Right cardiac atrium (tissue), 5 donors: ENCODE measurements around the gene OR6X1. TPM values are rescaled to one million over a fixed set of nuclear protein-coding genes. Genes with fewer than 3 reads are reported as not detected.

ENCODE experiments used
- ATAC-seq, 2 donors: fragments of 200-7000 bp; cut with Tn5 transposase; one replicate each; pipeline versions ENCODE4 v1.8.0 to v1.9.1; 2020; ENCODE audit warnings: moderate library complexity in 2 of 2, mild to moderate bottlenecking in 1 of 2
- DNase-seq, 3 donors: peaks; one replicate each; pipeline ENCODE4 v3.0.0-alpha.2; 2020
- H3K27ac ChIP-seq: one replicate; pipeline ENCODE4 v1.5.1; 2013; ENCODE audit warnings: mild to moderate bottlenecking, low read length, control low read depth, moderate library complexity
- H3K27me3 ChIP-seq: one replicate; pipeline ENCODE4 v1.6.1; 2013; ENCODE audit not compliant: control insufficient read depth, insufficient read depth
- H3K4me1 ChIP-seq: one replicate; pipeline ENCODE4 v1.6.1; 2013; ENCODE audit warnings: low read length; ENCODE audit not compliant: control insufficient read depth, insufficient read depth
- H3K4me3 ChIP-seq: one replicate; pipeline ENCODE4 v1.5.1; 2013; ENCODE audit warnings: low read length, control low read depth
- H3K9me3 ChIP-seq: one replicate; pipeline ENCODE4 v1.6.1; 2013; ENCODE audit warnings: low read length; ENCODE audit not compliant: control insufficient read depth
- WGBS: extraction: QIAGEN DNeasy Blood & Tissue Kit; methylation state at CpG from one replicate; pipeline ENCODE4 v1.1.7; 2013; 5-methylcytosine and 5-hydroxymethylcytosine counted together
- intact Hi-C, 4 donors: fragments of 100-400 bp; cut with DNase I; formaldehyde crosslinking; loops; one replicate each; pipeline versions ENCODE4 v1.11.0 to v1.14.0; 2022 to 2023
- polyA plus RNA-seq: library from polyadenylated mRNA; stranded (reverse); fragments of 200-250 nt; gene quantifications from one replicate; pipeline ENCODE4 v1.2.3, GENCODE V29; 2013
- total RNA-seq, 4 donors: library from RNA; stranded (reverse); fragmentation: NEBNext Ultra II Directional; extraction: Animal tissue kit (Norgen Biotek cat#: 25700); gene quantifications; one replicate each; pipeline ENCODE4 v1.2.1, GENCODE V29; 2021
- donor health status: healthy with polysubstance abuse.
- donor health status: DM: no; HTN: yes; CAD: no.
- donor health status: DM: no; HTN: no; CAD: no.
- donor health status: DM: no; HTN: yes; CAD: no; lungs with severe emphysema.
- donor health status: DM: yes; HTN: yes; CAD: no.

The OR6X1 gene
- total and polyA plus RNA-seq, 5 donors, result not detected

- no peak for ATAC-seq
- Histone ChIP-seq H3K27ac (no peak overlapping the region), H3K4me3 (no peak overlapping the region), H3K27me3 (no peaks in the 10 kb centered on the region), H3K9me3 (no peaks in the 10 kb centered on the region), H3K4me1 (no peaks in the 10 kb centered on the region)
- no peak for DNase-seq
- WGBS, result 47% methylated on average over 4 of the region's 4 CpGs
- intact Hi-C loops, result no loop called here
These were observed 21.6 kb upstream of the OR6X1 start for GRCh38 chr11:123775715-123776549.

- WGBS, result 73% methylated on average over 1 of the region's 1 CpG
- intact Hi-C loops, result no loop called here
- Histone ChIP-seq H3K4me3 (no peak overlapping the region), H3K27me3 (no peaks in the 10 kb centered on the region), H3K27ac (no peak overlapping the region), H3K9me3 (no peaks in the 10 kb centered on the region), H3K4me1 (no peaks in the 10 kb centered on the region)
- no peak for DNase-seq
- no peak for ATAC-seq
These were observed 21.0 kb upstream of the OR6X1 start for GRCh38 chr11:123775289-123775688.

DNA sequence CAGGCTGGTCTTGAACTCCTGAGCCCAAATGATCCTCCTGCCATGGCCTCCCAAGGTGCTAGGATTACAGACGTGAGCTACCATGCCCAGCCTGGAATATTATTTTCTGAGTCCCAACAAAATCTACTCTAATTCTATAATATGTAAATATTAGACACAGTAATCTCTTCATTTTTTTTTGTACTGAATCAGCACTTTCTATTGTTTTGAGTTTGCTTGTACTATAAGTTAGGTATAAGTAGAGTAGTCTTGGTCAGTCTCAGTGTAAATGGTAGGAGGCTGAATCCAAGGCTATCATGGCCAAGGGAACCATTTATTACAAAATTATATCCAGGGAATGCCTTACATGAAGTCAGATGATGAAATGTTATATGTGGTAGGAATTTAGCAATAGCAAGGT is 19.6 kb upstream of the OR6X1 start:
- no peak for ATAC-seq
- Histone ChIP-seq H3K4me1 (no peaks in the 10 kb centered on the region), H3K27me3 (no peaks in the 10 kb centered on the region), H3K27ac (no peak overlapping the region), H3K9me3 (no peaks in the 10 kb centered on the region), H3K4me3 (no peak overlapping the region)
- intact Hi-C loops, result no loop called here
- 87% methylated on average over 1 of the region's 1 CpG for WGBS
- DNase-seq, result no peak

DNA sequence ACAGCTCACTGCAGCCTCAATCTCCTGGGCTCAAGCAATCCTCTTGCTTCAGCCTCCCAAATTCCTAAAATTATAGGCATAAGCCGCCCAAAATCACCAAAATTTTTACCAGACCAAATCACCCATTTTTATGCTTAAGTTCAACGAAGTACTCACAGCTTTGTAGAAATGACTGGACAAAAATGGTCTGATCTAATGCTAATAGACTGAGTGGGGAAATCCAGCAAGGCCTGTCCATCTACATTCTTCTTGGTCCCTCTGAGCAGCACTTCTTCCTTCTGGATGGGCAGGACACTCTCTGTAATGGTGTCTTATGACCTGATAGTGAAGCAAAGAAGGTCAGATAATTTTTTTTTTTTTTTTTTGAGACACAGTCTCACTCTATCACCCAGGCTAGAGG is 18.7 kb upstream of the OR6X1 start:
- H3K27me3 ChIP-seq, result no peaks in the 10 kb centered on the region
- H3K4me1 ChIP-seq, result no peaks in the 10 kb centered on the region
- no peak for DNase-seq
- WGBS, result 80% methylated on average over 2 of the region's 2 CpGs
- no peak overlapping the region for H3K27ac ChIP-seq
- ATAC-seq, result no peak
- H3K4me3 ChIP-seq, result no peak overlapping the region
- H3K9me3 ChIP-seq, result no peaks in the 10 kb centered on the region
- intact Hi-C loops, result no loop called here

- Histone ChIP-seq H3K27me3 (no peaks in the 10 kb centered on the region), H3K9me3 (no peaks in the 10 kb centered on the region), H3K4me1 (no peaks in the 10 kb centered on the region), H3K4me3 (no peak overlapping the region), H3K27ac (no peak overlapping the region)
- DNase-seq (no peak), ATAC-seq (no peak)
- 95% methylated on average over 3 of the region's 3 CpGs for WGBS
- intact Hi-C loops, result no loop called here
These were observed 17.3 kb upstream of the OR6X1 start for GRCh38 chr11:123771664-123772063.

DNA sequence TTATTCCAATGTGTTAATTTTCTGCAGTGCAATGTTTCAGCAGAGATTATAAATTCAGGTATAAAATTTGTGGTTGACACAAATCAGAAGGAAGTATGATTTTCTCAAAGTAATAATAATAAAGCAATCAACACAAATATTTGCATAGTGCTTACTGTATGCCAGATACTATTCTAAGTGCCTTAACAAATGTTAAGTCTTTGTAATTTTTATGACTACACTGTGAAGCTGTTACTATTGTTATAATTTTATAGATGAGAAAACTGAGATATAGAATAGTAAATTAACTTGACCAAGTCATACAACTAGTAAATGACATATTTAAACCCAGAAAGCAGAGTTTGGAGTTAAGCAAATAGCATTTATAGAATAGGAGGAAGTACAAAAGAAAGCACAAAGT is 16.4 kb upstream of the OR6X1 start:
- no peak overlapping the region for H3K27ac ChIP-seq
- H3K4me1 ChIP-seq, result no peaks in the 10 kb centered on the region
- H3K27me3 ChIP-seq, result no peaks in the 10 kb centered on the region
- no peak for DNase-seq
- no peak for ATAC-seq
- intact Hi-C loops, result no loop called here
- H3K9me3 ChIP-seq, result no peaks in the 10 kb centered on the region
- no peak overlapping the region for H3K4me3 ChIP-seq

GRCh38 chr11:123765601-123766000 is 11.3 kb upstream of the OR6X1 start:
- no peaks in the 10 kb centered on the region for H3K9me3 ChIP-seq
- DNase-seq (no peak), ATAC-seq (no peak)
- H3K27ac ChIP-seq, result no peak overlapping the region
- H3K27me3 ChIP-seq, result no peaks in the 10 kb centered on the region
- intact Hi-C loops, result no loop called here
- WGBS, result 51% methylated on average over 1 of the region's 1 CpG
- H3K4me3 ChIP-seq, result no peak overlapping the region
- no peaks in the 10 kb centered on the region for H3K4me1 ChIP-seq

- H3K27ac ChIP-seq, result no peak overlapping the region
- H3K27me3 ChIP-seq, result no peaks in the 10 kb centered on the region
- H3K4me3 ChIP-seq, result no peak overlapping the region
- DNase-seq, result no peak
- ATAC-seq, result no peak
- intact Hi-C loops, result no loop called here
- H3K9me3 ChIP-seq, result no peaks in the 10 kb centered on the region
- no peaks in the 10 kb centered on the region for H3K4me1 ChIP-seq
These were observed 8.1 kb upstream of the OR6X1 start for GRCh38 chr11:123762422-123762821.

DNA sequence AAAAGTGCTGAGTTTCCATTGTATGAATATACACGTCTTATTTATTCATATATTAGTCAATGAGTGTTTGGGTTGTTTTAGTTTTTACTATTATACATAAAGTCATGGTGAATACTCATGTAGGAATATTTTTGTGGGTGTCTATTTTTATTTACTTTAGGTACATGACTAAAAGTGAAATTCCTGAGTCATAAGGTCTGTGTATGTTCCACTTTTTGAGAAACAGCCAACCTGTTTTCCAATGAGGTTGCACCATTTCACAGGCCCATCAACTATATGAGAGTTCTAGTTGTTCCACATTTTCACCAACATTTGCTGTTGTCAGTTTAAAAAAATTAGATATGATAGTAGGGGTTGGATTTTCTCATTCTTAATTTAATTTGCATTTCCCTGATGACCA is 6.6 kb upstream of the OR6X1 start:
- Histone ChIP-seq H3K4me3 (no peak overlapping the region), H3K27ac (no peak overlapping the region), H3K4me1 (no peaks in the 10 kb centered on the region), H3K27me3 (no peaks in the 10 kb centered on the region), H3K9me3 (no peaks in the 10 kb centered on the region)
- 79% methylated on average over 1 of the region's 1 CpG for WGBS
- intact Hi-C loops, result no loop called here
- ATAC-seq, result no peak
- DNase-seq, result no peak

DNA sequence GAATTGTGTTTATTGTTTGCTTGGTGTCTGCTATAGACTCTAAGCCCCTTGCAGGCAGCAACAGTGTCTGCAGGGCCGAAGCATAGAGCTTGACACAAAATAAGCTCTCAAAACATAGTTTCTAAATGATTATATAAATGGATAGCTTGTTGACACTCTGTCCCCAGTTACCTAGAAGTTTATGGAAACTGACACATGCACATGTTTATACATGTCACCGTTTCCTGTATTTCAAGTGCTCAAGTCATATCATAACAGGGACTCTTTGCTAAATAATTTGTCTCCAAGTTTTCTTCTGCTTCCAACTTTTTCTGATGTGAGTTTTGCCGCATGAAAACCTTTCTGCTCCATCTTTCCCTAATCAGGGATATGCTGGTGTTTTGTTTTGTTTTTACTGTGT is 3.7 kb upstream of the OR6X1 start:
- ATAC-seq, result no peak
- Histone ChIP-seq H3K27me3 (no peaks in the 10 kb centered on the region), H3K9me3 (no peaks in the 10 kb centered on the region), H3K4me1 (no peaks in the 10 kb centered on the region), H3K4me3 (no peak overlapping the region), H3K27ac (no peak overlapping the region)
- intact Hi-C loops, result no loop called here
- 64% methylated on average over 3 of the region's 3 CpGs for WGBS
- DNase-seq, result no peak

- Histone ChIP-seq H3K27me3 (no peaks in the 10 kb centered on the region), H3K4me1 (no peaks in the 10 kb centered on the region), H3K9me3 (no peaks in the 10 kb centered on the region), H3K27ac (no peak overlapping the region), H3K4me3 (no peak overlapping the region)
- ATAC-seq (no peak), DNase-seq (no peak)
- intact Hi-C loops, result no loop called here
- WGBS, result 81% methylated on average over 3 of the region's 3 CpGs
These were observed 1.5 kb upstream of the OR6X1 start for GRCh38 chr11:123755813-123756212.

DNA sequence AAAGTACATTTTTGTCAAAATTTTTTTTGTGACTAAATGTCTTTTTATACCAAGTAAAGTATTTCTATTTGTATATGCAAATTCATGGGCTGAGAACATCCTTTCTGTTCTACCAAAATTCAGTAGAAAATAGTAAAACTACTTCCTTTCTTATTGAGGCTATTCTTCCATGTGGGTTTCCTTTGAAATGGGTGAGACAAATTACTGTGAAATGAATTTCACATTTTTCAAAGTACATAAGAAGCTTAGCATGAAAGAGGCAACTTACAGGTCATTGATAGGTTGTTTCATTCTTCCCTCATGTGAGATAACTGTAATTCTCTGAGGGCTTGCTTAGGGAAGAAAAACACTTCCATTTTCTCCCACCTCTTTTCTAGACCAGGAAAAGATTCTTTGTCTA is 1.0 kb upstream of the OR6X1 start:
- DNase-seq (no peak), ATAC-seq (no peak)
- Histone ChIP-seq H3K27ac (no peak overlapping the region), H3K27me3 (no peaks in the 10 kb centered on the region), H3K4me1 (no peaks in the 10 kb centered on the region), H3K4me3 (no peak overlapping the region), H3K9me3 (no peaks in the 10 kb centered on the region)
- intact Hi-C loops, result no loop called here
